Measurements from ENCODE around the gene NOVA1.
A peak's percentile ranks its signal among the peaks of the same experiment; 100 is the strongest.

NOVA1 gene

GRCh38 chr14:26548406-26548805, 49.4 kb downstream of the NOVA1 start:
- no peak for TF ChIP-seq CTCF (IDR thresholded peaks at IDR 0.05; ENCODE audit: low read depth, low read length)
- H3K4me3 ChIP-seq (ENCODE audit: low read depth, low read length) = no peak overlapping the region
- DNase-seq (ENCODE audit: low read depth, low spot score) = no peak
- in situ Hi-C loops (cut with HindIII; ENCODE audit: low sequenced_read_pairs) = no loop called here

- no peak overlapping the region for H3K4me3 ChIP-seq (ENCODE audit: low read depth, low read length)
- TF ChIP-seq CTCF (IDR thresholded peaks at IDR 0.05; ENCODE audit: low read depth, low read length) = no peak
- no peak for DNase-seq (ENCODE audit: low read depth, low spot score)
- in situ Hi-C loops (cut with HindIII; ENCODE audit: low sequenced_read_pairs) = no loop called here
Measured at GRCh38 chr14:26538176-26538575, 59.7 kb downstream of the NOVA1 start.

GRCh38 chr14:26531894-26532293, 65.9 kb downstream of the NOVA1 start:
- peak; percentile 48 for TF ChIP-seq CTCF (IDR thresholded peaks at IDR 0.05; ENCODE audit: low read depth, low read length)
- H3K4me3 ChIP-seq (ENCODE audit: low read depth, low read length) = no peak overlapping the region
- in situ Hi-C loops (cut with HindIII; ENCODE audit: low sequenced_read_pairs) = no loop called here
- DNase-seq (ENCODE audit: low read depth, low spot score) = peak; percentile 84

- H3K4me3 ChIP-seq (ENCODE audit: low read depth, low read length) = no peak overlapping the region
- peak; percentile 25 for DNase-seq (ENCODE audit: low read depth, low spot score)
- TF ChIP-seq CTCF (IDR thresholded peaks at IDR 0.05; ENCODE audit: low read depth, low read length) = no peak
- in situ Hi-C loops (cut with HindIII; ENCODE audit: low sequenced_read_pairs) = no loop called here
Measured at GRCh38 chr14:26528415-26529182, 69.2 kb downstream of the NOVA1 start.

GRCh38 chr14:26527095-26527494, 70.7 kb downstream of the NOVA1 start:
- in situ Hi-C loops (cut with HindIII; ENCODE audit: low sequenced_read_pairs) = no loop called here
- peak; percentile 15 for DNase-seq (ENCODE audit: low read depth, low spot score)
- no peak overlapping the region for H3K4me3 ChIP-seq (ENCODE audit: low read depth, low read length)
- no peak for TF ChIP-seq CTCF (IDR thresholded peaks at IDR 0.05; ENCODE audit: low read depth, low read length)

- no peak overlapping the region for H3K4me3 ChIP-seq (ENCODE audit: low read depth, low read length)
- no peak for TF ChIP-seq CTCF (IDR thresholded peaks at IDR 0.05; ENCODE audit: low read depth, low read length)
- in situ Hi-C loops (cut with HindIII; ENCODE audit: low sequenced_read_pairs) = no loop called here
- peak; percentile 60 for DNase-seq (ENCODE audit: low read depth, low spot score)
Measured at GRCh38 chr14:26526137-26526536, 71.7 kb downstream of the NOVA1 start.

All from astrocyte of the spinal cord (primary cell).